OCI-LY1 (cell line): ENCODE data around the gene SEC14L3.
"Not testable (repeated sequence)": the region's sequence is repeated elsewhere in the genome, so short reads cannot be mapped to it uniquely, and the experiment has no call there.

Experiments used
- EZH2 ChIP-seq: fragments of 200-600 bp; sonication (generic), shearing (Covaris generic); IDR thresholded peaks from 2 replicates; pipeline ENCODE4 v1.8.0; 2017; ENCODE audit warnings: borderline replicate concordance, mixed run types, mild to moderate bottlenecking, antibody characterized with exemption, low read length, moderate library complexity, mixed read lengths
- TF ChIP-seq, protein P1 (sequence below): fragments of 200-600 bp; sonication (generic), shearing (Covaris generic); IDR thresholded peaks from 2 replicates; pipeline ENCODE4 v1.5.1; 2017; ENCODE audit warnings: mild to moderate bottlenecking, antibody characterized with exemption, low read length, moderate library complexity, mixed read lengths

DNA sequence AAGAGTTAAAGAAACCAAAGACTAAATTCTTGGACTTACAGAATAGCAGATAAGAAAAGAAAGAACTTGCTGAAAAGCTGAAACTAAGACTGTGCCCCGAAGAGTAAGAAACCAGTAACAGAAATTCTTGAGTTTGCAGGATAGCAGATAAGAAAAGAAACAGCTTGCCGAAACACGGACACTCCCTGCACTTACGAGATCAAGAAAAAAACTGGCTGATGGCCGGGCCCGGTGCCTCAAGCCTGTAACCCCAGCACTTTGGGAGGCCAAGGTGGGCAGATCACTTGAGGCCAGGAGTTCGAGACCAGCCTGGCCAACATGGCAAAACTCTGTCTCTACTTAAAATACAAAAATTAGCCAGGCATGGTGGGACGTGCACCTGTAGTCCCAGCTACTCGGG lies 20.3 kb downstream of the SEC14L3 start:
- TF ChIP-seq, protein P1, sequence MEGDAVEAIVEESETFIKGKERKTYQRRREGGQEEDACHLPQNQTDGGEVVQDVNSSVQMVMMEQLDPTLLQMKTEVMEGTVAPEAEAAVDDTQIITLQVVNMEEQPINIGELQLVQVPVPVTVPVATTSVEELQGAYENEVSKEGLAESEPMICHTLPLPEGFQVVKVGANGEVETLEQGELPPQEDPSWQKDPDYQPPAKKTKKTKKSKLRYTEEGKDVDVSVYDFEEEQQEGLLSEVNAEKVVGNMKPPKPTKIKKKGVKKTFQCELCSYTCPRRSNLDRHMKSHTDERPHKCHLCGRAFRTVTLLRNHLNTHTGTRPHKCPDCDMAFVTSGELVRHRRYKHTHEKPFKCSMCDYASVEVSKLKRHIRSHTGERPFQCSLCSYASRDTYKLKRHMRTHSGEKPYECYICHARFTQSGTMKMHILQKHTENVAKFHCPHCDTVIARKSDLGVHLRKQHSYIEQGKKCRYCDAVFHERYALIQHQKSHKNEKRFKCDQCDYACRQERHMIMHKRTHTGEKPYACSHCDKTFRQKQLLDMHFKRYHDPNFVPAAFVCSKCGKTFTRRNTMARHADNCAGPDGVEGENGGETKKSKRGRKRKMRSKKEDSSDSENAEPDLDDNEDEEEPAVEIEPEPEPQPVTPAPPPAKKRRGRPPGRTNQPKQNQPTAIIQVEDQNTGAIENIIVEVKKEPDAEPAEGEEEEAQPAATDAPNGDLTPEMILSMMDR = not testable (repeated sequence)
- TF ChIP-seq EZH2 = not testable (repeated sequence)
